Body of pancreas (tissue), 4 donors: Measurements from ENCODE around the gene TMEM79.
"Not testable (repeated sequence)": the region's sequence is repeated elsewhere in the genome, so short reads cannot be mapped to it uniquely, and the experiment has no call there.

Experiments
- POLR2A ChIP-seq, 3 donors: fragments of 450-650 bp; IDR thresholded peaks; one replicate each; pipeline ENCODE4 v1.6.1; 2016; ENCODE audit warnings: antibody characterized with exemption in 3 of 3, mild to moderate bottlenecking in 2 of 3
- TF ChIP-seq, protein P1 (sequence below), 7 experiments: fragments of 450-650 bp in 4 of 7; fragments of 200-600 bp in 3 of 7; sonication (generic) in 3 of 7; IDR thresholded peaks; one replicate each; pipeline ENCODE4 v1.5.1; 2016 to 2019; ENCODE audit warnings: antibody characterized with exemption in 7 of 7

DNA sequence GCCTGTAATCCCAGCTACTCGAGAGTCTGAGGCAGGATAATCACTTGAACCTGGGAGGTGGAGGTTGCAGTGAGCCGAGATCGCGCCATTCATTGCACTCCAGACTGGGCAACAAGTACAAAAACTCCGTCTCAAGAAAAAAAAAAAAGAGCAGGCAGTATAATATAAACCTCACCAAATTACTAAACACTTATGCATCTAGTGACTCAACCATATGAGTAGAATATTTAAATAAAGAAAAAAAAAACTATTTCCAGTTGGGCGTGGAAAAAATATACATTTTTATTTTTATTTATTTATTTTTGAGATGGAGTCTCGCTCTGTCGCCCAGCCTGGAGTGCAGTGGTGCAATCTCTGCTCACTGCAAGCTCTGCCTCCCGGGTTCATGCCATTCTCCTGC, 39.1 kb downstream of the TMEM79 start:
- not testable (repeated sequence) for TF ChIP-seq POLR2A (IDR thresholded peaks at IDR 0.05)
- TF ChIP-seq, protein P1, sequence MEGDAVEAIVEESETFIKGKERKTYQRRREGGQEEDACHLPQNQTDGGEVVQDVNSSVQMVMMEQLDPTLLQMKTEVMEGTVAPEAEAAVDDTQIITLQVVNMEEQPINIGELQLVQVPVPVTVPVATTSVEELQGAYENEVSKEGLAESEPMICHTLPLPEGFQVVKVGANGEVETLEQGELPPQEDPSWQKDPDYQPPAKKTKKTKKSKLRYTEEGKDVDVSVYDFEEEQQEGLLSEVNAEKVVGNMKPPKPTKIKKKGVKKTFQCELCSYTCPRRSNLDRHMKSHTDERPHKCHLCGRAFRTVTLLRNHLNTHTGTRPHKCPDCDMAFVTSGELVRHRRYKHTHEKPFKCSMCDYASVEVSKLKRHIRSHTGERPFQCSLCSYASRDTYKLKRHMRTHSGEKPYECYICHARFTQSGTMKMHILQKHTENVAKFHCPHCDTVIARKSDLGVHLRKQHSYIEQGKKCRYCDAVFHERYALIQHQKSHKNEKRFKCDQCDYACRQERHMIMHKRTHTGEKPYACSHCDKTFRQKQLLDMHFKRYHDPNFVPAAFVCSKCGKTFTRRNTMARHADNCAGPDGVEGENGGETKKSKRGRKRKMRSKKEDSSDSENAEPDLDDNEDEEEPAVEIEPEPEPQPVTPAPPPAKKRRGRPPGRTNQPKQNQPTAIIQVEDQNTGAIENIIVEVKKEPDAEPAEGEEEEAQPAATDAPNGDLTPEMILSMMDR (IDR thresholded peaks at IDR 0.05) = not testable (repeated sequence)
